Amniotic epithelial cell (primary cell): ENCODE data around the gene DSTYK.
A peak's percentile ranks its signal among the peaks of the same experiment; 100 is the strongest.
"Not testable (repeated sequence)": the region's sequence is repeated elsewhere in the genome, so short reads cannot be mapped to it uniquely, and the experiment has no call there.

ENCODE experiments used
- DNase-seq: peaks from one replicate; pipeline ENCODE4 v3.0.0-alpha.2; 2010; ENCODE audit warnings: low read depth

Gene DSTYK

GRCh38 chr1:205241366-205242030 lies 30.0 kb upstream of the DSTYK start:
- DNase-seq = no peak

GRCh38 chr1:205240569-205240968 lies 29.1 kb upstream of the DSTYK start:
- no peak for DNase-seq

- no peak for DNase-seq
Observed at GRCh38 chr1:205240118-205240517, 28.6 kb upstream of the DSTYK start.

GRCh38 chr1:205239078-205239477 lies 27.6 kb upstream of the DSTYK start:
- DNase-seq = no peak

- DNase-seq = no peak
Observed at GRCh38 chr1:205237526-205238484, 26.3 kb upstream of the DSTYK start.

- no peak for DNase-seq
Observed at GRCh38 chr1:205236951-205237475, 25.5 kb upstream of the DSTYK start.

- no peak for DNase-seq
Observed at GRCh38 chr1:205236526-205236925, 25.0 kb upstream of the DSTYK start.

- DNase-seq = no peak
Observed at GRCh38 chr1:205235951-205236350, 24.4 kb upstream of the DSTYK start.

- DNase-seq = not testable (repeated sequence)
Observed at GRCh38 chr1:205233986-205234385, 22.5 kb upstream of the DSTYK start.

GRCh38 chr1:205232945-205233397 lies 21.5 kb upstream of the DSTYK start:
- no peak for DNase-seq

GRCh38 chr1:205232127-205232820 lies 20.8 kb upstream of the DSTYK start:
- no peak for DNase-seq

GRCh38 chr1:205230982-205231381 lies 19.5 kb upstream of the DSTYK start:
- DNase-seq = no peak

- no peak for DNase-seq
Observed at GRCh38 chr1:205229916-205230700, 18.6 kb upstream of the DSTYK start.

GRCh38 chr1:205229399-205229871 lies 17.9 kb upstream of the DSTYK start:
- peak; percentile 47 for DNase-seq

- no peak for DNase-seq
Observed at GRCh38 chr1:205228093-205228521, 16.6 kb upstream of the DSTYK start.

GRCh38 chr1:205227584-205228013 lies 16.1 kb upstream of the DSTYK start, which contains the start of gene TMCC2:
TSS of gene TMCC2 (plus strand) at chr1:205227946. CDS start at chr1:205228565, 619 bp downstream.
- DNase-seq = peak; percentile 75

GRCh38 chr1:205226868-205227583 lies 15.5 kb upstream of the DSTYK start:
- DNase-seq = peak; percentile 60

GRCh38 chr1:205225901-205226765 lies 14.6 kb upstream of the DSTYK start:
- DNase-seq = no peak

- no peak for DNase-seq
Observed at GRCh38 chr1:205224736-205225135, 13.2 kb upstream of the DSTYK start.
